ENCODE results near the gene NAGPA.

DNA sequence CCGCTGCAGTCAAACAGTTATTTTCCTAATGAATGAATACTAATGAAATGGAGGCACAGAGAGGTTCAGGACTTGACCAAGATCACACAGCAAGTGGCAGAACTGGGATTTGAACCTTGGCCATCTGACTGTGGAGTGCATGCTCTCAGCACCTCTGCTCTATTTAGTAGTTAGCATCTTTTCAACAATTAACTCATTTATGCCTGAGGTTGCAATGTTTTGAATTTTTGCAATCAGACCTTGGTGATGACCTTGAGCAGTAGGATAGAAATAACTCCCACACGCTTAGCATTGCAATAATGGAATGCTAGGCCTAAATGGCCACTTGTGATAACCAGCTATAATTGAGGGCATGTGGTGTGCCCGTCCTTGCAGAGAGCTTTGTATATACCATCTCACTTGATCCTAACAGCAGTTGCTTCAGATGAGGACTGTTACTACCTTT, 31.0 kb downstream of the NAGPA start:
- TF ChIP-seq, protein P1, sequence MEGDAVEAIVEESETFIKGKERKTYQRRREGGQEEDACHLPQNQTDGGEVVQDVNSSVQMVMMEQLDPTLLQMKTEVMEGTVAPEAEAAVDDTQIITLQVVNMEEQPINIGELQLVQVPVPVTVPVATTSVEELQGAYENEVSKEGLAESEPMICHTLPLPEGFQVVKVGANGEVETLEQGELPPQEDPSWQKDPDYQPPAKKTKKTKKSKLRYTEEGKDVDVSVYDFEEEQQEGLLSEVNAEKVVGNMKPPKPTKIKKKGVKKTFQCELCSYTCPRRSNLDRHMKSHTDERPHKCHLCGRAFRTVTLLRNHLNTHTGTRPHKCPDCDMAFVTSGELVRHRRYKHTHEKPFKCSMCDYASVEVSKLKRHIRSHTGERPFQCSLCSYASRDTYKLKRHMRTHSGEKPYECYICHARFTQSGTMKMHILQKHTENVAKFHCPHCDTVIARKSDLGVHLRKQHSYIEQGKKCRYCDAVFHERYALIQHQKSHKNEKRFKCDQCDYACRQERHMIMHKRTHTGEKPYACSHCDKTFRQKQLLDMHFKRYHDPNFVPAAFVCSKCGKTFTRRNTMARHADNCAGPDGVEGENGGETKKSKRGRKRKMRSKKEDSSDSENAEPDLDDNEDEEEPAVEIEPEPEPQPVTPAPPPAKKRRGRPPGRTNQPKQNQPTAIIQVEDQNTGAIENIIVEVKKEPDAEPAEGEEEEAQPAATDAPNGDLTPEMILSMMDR (IDR thresholded peaks at IDR 0.05; ENCODE audit: insufficient read depth, low read depth, low read length), result no peak
- no peak for TF ChIP-seq EZH2 (IDR thresholded peaks at IDR 0.05; ENCODE audit: insufficient read depth, low read length)
